GM21717 (cell line): ENCODE data around the gene CTNNA2.

Source experiments
- ATAC-seq: cut with Tn5 transposase; IDR thresholded peaks from one replicate; pipeline ENCODE4 v1.9.1; 2021; ENCODE audit warnings: mild to moderate bottlenecking, moderate library complexity; ENCODE audit not compliant: unreplicated experiment

CTNNA2 gene

DNA sequence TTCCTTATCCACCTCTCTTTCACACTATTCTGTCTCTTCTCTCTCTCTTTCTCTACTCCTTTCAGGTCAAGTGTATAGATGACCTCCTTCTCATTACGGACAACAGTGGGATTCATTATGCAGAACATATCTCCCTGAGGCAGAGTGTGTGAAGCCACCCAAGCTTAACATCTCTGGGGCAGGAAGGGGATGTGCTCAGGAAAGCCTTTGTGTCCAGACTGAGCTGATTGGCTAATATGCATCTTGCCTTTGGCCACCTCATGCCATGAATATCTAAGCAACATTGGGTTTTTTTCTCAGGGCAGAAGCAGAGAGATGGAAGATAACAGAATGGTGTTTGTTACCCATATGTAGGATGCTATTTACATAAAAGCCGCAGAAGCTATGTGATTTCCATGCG is 1003.1 kb downstream of the CTNNA2 start:
- ATAC-seq: no peak

DNA sequence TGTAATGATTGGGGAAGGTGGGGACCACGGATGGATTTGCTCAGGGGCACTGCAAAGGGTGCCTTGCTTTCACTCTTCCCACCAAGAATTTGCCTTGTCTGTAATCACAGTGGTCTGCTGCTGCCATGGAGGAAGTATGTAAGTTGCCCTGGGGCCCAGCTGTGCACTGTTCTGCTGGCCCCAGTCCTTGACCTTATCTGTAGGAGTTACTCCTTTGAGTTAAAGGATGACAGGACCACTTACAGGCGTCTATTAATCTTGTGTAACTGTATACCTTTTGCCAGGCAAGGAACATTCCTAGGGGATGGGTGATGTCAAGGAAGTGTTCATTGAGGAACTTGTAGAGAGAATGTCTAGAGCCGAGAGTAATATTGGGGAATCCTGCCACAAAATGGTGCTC is 1004.5 kb downstream of the CTNNA2 start:
- ATAC-seq: no peak

DNA sequence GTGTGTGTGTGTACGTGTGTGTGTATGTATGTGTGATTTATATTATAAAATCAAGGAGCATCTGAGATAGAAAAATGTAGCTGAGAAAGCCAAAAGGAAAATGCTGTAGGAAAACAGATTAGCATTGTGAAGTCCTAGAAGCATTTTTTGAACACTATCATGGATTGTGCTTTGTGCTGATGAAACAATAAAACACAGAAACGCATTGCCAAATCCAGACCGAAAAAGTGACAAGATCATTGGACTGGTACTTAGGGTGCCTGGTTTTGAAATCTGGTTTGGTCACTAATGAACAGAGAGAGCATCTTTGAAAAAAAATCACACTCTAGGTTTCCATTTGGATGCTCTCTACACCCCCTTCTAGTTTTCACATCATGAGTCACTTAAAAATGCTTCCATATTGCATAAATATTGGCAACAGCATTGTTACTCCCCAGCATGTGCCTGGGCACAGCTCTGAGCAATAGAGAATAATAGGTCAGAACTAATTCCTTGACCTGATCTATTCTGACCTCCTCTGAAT is 1006.3 kb downstream of the CTNNA2 start:
- no peak for ATAC-seq

DNA sequence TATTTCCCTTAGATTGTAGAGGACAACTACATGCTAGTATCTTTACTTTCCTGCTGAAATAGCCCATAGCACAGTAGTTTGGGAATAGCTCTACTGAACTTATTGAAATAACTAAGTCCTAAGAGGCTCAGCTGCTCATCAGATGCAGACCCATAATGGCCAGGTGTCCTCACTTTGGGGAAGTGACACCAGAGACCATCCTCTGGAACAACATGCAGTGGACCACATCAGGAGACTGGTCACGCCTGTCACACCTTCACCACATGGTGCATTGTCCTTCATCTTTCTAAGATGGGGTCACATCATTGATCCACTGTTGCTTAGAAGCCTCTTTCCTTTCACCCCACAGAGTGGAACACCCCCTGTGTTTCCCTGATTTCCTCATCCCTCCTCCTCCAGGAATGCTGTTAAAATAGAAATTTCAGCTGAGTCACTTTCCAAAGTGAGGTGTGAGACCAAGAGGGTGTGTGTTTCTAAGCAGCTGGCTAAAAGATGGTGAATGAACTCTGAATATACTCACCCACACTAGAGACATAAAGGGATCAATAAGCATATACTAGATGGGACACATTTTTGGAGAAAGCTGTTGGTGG is 1006.9 kb downstream of the CTNNA2 start:
- no peak for ATAC-seq

DNA sequence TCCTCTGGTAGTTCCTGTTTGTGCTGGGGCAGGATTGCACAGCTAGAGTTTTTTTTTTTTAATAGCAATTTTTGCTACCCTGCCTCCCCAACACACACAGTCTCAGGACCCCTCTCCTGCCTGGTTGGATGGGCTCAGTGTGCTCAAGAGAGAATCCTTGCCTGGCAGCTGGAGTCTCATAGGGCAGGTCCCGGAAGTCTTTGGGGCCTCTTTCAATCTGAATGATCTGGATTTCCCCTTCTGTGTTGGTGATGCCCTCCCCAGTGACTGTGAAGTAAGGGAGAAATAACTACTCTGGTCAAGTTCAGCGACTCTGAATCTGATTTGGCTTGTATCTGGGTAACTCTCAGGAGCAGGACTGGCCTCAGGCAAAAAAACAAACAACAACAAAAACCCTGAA is 1012.3 kb downstream of the CTNNA2 start:
- peak; percentile 76 for ATAC-seq

DNA sequence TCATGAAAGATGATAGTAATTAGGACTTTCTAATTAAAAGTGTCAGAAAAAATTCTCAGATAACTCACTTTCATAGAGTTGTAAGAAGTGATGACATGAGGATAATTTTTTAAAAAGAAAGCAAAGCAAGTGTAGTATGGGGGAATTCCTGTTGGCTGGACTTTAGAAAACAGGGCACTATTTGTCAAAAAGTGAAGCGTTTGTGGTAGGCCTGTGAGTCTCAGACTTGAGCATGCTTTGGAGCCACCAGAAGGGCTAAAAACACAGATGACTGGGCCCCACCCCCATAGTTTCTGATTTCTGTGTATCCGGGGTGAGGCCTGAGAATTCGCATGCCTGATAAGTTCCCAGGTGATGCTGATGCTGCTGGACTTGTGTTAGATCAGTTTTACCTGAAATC is 1014.3 kb downstream of the CTNNA2 start:
- ATAC-seq: no peak

DNA sequence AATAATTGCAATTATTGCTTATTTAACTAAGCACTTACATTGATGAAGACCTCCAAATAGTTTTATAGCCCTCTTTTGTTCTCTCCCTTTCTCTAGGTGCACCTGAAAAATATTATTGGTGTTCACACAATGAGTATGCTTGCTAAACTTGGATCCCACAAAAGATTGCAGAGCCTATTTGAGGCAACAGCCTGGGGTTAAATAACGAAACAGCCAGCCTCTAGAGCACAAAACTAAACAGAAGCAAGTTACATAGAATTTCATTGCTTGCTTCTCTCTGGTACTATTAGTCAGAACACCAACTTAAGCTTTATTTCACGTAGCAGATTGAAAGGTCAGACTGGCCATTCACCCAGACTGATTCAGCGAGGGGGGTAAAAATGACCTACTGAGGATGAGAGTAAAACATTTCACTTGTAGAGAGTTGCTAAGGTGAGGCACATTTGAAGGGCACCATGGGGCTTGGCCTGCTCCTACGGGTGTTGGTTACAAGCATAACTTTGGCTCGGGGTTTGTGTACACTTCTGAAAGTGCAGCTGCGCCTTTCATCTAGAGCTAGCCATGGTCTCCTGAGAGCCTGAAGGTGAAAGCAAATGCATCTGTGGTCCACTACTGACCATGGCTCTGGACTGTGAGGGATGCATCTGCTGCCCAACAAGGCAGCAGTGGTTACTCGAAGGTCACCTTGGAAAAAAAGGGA is 1016.8 kb downstream of the CTNNA2 start:
- no peak for ATAC-seq

DNA sequence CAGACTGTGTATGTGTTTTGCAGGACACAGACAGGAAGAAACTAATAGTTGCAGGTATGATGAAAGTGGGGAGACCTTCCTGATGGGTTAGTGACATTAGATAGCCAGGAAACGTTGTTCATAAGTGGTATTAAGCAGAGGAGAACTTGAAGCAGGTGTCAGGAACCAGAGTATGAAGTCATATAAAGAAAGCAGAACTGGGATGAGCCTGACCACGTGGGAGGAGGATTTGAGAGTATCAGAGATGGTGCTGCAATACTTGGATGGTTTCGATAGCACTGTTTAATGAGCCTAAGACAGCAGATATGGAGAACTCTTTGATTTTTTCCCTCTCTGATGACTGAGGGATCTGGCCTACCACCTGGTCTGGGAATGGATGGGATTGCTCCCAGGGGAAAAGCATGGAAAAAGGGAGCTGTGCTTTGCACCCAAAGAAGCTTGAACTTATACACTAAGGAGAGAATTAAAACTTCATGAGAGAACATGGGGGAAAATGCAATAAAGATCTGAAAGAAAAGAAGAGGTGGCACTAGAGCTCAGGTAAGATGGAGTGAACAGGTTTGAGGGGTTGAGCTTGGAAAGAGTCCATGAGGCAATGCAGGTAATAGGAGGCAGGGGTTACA is 1017.7 kb downstream of the CTNNA2 start:
- ATAC-seq: peak; percentile 88

DNA sequence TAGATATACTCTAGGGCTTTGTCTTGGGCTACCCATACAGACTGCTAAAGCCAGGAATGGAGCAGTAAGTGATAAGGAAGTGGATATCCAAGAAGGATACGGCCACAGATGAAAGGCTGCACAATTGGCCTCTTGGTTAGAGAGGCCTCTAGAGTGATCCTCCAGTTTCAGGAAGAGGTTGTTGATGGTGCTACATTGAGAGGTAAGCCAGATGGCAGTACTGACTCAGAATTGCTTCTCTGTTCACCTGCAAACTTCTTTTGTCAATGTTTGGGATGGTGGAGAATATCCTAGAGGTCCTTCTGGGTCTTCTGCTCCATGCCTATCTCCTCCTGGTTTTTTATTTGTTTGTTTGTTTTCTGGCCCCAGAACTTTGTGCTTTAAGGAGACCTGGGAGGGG is 1018.5 kb downstream of the CTNNA2 start:
- peak; percentile 31 for ATAC-seq

DNA sequence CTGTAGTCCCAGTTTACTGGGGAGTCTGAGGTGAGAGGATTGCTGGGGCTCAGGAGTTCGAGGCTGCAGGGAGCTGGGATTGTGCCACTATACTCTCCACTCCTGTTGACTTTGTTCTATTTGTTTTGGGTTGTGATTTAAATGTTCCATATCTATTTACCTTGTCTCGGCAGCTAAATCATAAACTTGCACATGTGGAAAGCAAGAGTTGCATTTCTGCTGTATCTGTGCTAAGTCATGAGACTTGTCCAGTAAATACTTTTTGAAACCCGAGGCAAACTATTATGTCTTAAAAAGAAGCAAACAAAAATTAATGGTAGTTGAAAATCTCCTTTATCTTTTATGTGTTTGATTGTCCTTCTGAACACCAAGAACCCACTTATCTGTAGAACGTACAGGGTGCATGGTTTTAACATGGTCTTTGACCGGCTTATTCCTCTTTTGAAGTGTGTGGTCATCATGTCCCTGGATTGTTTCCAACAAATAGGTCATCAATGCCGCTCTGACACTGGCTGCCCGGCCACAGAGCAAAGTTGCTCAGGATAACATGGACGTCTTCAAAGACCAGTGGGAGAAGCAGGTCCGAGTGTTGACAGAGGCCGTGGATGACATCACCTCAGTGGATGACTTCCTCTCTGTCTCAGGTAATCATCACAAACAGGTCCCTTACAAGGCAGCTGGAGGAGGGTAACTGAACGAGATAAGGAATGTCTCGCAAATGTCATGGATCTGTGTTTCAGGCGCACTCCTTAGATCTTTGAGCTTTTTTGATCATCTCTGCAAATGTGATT is 1032.8 kb downstream of the CTNNA2 start:
- ATAC-seq: no peak

DNA sequence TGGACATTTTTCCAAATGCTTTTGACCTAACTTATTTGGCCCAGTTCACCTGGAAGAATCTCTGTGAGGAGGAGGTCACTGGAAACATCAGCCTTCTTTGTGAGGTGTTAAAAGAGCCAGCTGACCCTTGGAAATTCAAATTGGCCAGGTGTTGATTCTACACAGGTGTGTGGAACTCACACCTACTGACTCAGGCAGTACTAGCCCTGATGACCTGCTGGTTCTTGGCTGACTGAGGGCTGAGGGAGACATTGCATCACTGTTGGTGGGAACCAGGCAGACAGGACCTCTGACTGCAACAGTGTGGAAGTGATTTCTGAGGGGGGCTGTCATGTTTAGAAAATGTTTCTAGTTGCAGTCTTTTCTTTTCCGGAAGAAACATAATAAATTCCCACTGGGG is 1033.9 kb downstream of the CTNNA2 start:
- ATAC-seq: no peak

DNA sequence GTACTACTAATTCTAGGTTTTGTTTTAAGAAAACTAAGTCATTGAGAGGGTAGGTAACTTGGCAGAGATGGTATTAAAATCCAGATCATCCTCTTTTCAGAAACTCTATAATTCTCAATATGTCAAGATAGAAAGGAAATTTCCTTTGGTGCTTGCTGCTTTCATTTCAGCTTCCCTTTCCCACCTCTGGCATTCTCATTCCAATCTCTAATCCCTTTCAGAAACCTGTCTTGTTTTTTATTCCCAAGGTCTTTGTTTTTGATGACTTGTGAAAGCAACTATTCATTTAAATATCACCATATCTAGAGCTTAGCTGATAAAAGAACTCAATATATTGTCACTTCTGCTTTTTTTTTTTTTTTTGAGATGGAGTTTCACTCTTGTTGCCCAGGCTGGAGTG is 1034.5 kb downstream of the CTNNA2 start:
- no peak for ATAC-seq

DNA sequence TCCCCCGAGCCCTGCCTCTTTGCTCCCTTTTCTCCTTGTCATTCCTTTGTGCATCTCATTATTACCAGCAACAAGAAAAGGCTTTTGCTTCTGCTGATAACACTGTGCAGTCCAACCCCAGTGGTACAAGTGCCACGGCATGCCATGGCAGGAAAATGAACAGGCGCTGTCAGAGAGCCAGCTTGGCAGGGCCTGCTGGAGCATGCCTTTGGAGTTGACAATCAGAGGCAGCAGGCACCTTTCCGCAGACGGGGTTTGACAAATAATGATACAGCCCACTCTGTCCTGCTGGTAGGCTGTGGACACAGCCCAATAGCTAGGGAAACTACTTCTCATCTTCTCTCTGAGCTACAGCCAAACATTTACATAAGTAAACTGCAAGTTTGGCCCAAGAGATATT is 1035.6 kb downstream of the CTNNA2 start:
- no peak for ATAC-seq

DNA sequence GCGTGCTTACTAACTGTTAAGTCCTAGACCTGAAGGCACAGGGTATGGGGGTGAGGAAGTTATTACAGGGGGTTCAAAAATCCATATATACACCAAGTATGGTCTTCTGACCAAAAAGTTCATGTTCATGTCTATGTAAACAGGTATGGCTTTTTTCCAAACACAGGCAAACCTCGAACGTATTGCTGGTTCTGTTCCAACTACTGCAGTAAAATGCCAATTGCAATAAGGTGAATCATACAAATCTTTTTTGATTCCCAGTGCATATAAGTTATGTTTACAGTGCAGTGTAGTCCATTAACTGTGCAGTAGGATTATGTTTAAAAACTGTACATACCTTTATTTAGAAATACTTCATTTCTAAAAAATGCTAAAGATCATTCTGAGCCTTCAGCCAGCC is 1037.0 kb downstream of the CTNNA2 start:
- ATAC-seq: no peak

DNA sequence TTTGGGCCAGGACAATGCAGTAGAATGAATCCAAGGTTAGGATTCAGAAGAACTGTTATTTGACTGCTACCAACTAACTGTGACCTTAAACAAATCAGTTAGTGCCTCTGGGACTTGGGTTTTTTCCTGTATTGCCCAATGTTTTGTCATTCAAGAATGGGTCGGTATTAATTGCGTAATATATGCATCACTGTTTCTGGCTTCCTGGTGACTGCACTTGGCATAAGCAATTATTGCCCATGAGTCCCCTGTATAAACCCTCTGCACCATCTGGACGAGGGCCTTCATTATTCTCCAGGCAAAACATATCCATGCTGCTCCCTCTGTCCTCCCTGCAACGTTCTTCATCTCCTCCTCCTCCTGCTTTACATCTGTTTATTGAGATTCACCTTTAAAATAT is 1047.5 kb downstream of the CTNNA2 start:
- no peak for ATAC-seq

DNA sequence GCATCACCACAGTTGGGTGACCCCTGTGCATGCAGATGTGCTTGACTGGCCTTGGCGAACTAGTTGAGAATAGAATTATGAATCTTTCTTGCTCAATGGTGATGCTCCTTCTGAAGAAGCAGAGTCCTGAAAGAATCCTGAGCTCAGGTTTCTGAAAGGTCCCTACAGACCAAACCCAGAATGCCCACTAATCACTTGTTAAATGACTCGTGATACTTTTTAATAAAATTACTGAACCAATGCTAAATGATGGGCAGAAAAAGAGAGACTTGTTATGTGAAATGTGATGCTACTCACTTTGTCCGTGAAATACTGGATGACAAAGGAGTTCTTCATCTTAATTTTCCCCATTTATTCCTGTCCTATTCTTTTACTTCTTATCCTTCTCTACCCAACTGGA is 1055.2 kb downstream of the CTNNA2 start:
- ATAC-seq: no peak

DNA sequence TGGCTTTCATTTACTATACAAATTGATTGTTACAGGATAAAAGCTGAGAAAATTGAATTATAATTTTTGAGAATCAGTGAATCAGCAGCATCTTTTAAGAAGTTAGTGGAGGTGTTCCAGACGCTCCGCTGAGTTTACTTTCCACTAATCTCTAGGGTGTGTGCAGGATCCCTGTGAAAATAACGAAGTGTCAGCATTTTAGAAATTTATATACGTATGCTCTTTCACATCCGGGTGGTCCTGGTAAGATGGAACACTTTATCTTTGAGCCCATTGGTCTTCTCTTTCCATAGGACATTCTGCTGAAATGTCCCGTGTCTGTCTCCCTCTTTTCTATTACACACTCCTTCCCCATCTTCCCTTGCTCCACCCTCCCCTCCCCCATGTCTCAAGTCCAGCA is 1060.3 kb downstream of the CTNNA2 start:
- no peak for ATAC-seq

DNA sequence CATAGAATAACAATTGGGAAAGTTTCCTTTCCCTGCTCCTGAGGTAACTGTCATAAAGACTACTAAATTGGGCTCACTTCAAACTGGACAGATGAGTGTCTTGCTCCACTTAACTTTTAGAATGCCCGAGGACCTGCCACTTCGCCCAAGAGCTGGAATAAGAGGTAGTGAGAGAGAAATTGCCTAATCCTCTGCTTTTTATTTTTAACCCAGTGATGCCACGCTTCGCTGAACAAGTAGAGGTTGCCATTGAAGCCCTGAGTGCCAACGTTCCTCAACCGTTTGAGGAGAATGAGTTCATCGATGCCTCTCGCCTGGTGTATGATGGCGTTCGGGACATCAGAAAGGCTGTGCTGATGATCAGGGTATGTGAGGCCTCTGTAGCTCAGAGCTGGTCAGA is 1061.1 kb downstream of the CTNNA2 start:
- ATAC-seq: no peak

DNA sequence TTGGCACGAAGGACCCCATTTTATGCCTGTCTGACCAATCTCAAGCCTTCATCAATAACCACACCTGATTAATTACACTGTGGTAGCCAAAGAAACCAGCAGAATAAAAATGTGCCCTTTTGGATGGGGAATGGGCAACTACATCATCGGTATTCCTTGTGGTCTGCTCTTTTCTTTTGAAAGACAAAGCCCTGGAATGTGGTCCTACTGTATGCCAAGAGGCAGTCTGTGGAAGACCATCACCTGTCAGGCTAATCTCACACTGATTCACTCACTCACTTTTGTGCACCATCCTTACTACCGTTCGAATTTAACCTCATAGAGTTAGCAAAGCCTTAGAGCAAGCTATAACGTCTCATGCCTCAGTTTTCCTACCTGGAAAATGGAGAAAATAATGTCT is 1066.9 kb downstream of the CTNNA2 start:
- ATAC-seq: no peak

DNA sequence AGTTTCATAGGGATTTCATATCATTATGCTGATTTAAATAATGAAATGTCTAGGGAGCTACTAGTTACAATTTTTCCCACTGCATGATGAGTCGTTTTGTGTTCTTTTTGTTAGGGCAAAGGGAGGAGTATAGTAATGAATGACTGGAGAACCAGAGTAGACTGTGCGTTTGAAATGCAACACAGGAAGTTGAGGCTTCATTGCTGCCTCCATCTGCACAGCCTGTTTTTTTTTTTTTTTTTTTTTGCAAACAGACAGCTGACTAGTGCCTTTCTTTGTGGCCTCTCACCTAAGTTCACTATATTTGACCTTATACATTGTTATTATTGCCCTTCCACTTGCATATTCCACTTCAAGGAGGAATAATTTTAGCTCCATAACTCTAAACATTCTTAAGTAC is 1078.4 kb downstream of the CTNNA2 start:
- ATAC-seq: no peak

DNA sequence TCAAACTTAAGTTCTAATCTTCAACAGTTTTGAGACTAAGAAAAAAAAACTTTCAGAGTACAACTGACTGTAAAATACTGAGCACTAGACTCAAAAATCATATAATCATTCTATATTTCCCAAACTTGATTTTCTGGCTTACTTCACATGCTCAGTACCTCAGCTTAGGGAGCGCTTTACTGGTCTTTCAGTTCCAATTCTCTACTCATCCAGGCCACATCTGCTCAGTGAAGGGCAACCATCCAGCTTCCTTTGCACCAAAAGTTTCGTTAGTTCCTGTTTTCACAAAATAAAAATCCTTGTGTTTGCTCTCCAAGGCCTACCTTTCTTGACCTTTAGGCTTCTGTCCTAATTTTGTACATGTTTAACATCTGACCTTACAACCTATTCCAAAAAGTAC is 1079.3 kb downstream of the CTNNA2 start:
- no peak for ATAC-seq

DNA sequence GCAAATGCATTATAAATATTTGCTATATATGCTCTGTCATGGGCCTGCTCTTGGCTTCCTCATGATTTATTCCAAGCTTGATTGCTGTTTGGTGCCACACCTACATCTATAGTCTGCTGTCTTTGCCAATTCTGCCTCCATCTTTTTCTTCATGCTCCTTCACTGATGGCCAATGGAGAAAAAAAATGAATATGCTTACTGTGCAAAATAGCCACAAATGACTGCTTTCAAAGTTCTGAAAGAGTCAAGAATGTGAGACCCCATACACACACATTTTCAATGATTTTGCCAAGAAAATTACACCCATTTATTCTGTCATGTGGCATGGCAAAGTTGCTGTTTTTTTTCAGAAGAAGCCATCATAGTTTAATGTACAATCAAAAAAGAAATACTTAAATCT is 1097.3 kb downstream of the CTNNA2 start:
- ATAC-seq: no peak
